K562 (cell line): ENCODE measurements around the gene CAPN13. TPM values are rescaled to one million over a fixed set of nuclear protein-coding genes. Genes with fewer than 3 reads are reported as not detected.

Experiments used
- ATAC-seq: fragments of 200-7000 bp; cut with Tn5 transposase; 3 replicates; pipeline ENCODE4 v1.9.1; 2020; ENCODE audit warnings: moderate library complexity
- BruUV-seq: library from RNA; stranded (reverse); fragments of 400-500 nt; replicated peaks from 2 replicates; lab custom pipeline; 2021; lab: Mats Ljungman, UMichigan
- CTCF ChIA-PET: fragments of 300-600 bp; formaldehyde crosslinking; extraction: SDS; loops from one replicate; lab custom pipeline; 2021; ENCODE audit warnings: low intra/inter-chr PET ratio; lab: Yijun Ruan, JAX
- POLR2A ChIA-PET: fragments of 300-600, 350-650 bp; sonication (Branson Sonifier 250); formaldehyde crosslinking; extraction: SDS; loops from one replicate; lab custom pipeline; 2021; ENCODE audit warnings: antibody characterized with exemption, inconsistent platforms; lab: Yijun Ruan, JAX
- DNase-seq, 4 experiments: peaks; one replicate each; pipeline versions ENCODE4 v3.0.0 to v3.0.0-alpha.2; 2011 to 2018; ENCODE audit warnings: low spot score in 3 of 4, mixed read lengths in 3 of 4; ENCODE audit errors: extremely low read depth in 1 of 4
- FAIRE-seq: peaks from 2 replicates; lab custom pipeline; 2011; peaks lifted over from hg19 to GRCh38; lab: Jason Lieb, UNC
- H2AFZ ChIP-seq: 2 replicates; pipeline ENCODE4 v1.6.0; 2011; ENCODE audit warnings: low read depth, low read length, control low read depth, inconsistent platforms
- H3K27ac ChIP-seq: fragments of 200-600 bp; 3 replicates; pipeline ENCODE4 v1.8.0; 2011; ENCODE audit warnings: low read depth, mild to moderate bottlenecking, control low read depth, inconsistent platforms, low read length, moderate library complexity, mixed read lengths; ENCODE audit errors: extremely low read depth
- H3K27me3 ChIP-seq, 2 experiments: fragments of 300-600 bp in 1 of 2; 2 replicates in 1 of 2; 3 replicates in 1 of 2; pipeline versions ENCODE4 v1.6.0 to v1.8.0; 2011; ENCODE audit warnings: inconsistent platforms in 2 of 2, low read length in 2 of 2, mild to moderate bottlenecking in 1 of 2, mixed read lengths in 1 of 2, moderate library complexity in 1 of 2; ENCODE audit not compliant: control insufficient read depth in 2 of 2, insufficient read depth in 2 of 2
- H3K36me3 ChIP-seq: fragments of 300-600 bp; 3 replicates; pipeline ENCODE4 v1.8.0; 2011; ENCODE audit warnings: mild to moderate bottlenecking, low read length, inconsistent platforms; ENCODE audit not compliant: control insufficient read depth, insufficient read depth
- H3K4me1 ChIP-seq, 2 experiments: fragments of 200-600 bp in 1 of 2; replicated peaks in 1 of 2; 2 replicates in 1 of 2; 3 replicates in 1 of 2; pipeline versions ENCODE4 v1.5.1 to v1.8.0; 2011; ENCODE audit warnings: inconsistent platforms in 2 of 2, low read length in 2 of 2, mild to moderate bottlenecking in 1 of 2, mixed read lengths in 1 of 2, moderate library complexity in 1 of 2; ENCODE audit not compliant: control insufficient read depth in 2 of 2, insufficient read depth in 2 of 2
- H3K4me2 ChIP-seq: 2 replicates; pipeline ENCODE4 v1.6.1; 2011; ENCODE audit warnings: low read length, control low read depth, inconsistent platforms, mixed read lengths; ENCODE audit not compliant: insufficient read depth
- H3K4me3 ChIP-seq: fragments of 200-600 bp; sonication (generic), shearing (Covaris generic); 2 replicates; pipeline ENCODE4 v1.5.1; 2016; ENCODE audit warnings: control low read depth, inconsistent platforms
- H3K79me2 ChIP-seq: fragments of 200-600 bp; 3 replicates; pipeline ENCODE4 v1.8.0; 2011; ENCODE audit warnings: low read length, inconsistent platforms; ENCODE audit not compliant: control insufficient read depth, insufficient read depth
- H3K9ac ChIP-seq, 2 experiments: 2 replicates each; pipeline versions ENCODE4 v1.6.0 to v1.6.1; 2011; ENCODE audit warnings: low read depth in 2 of 2, low read length in 2 of 2, control low read depth in 1 of 2, inconsistent platforms in 1 of 2, mild to moderate bottlenecking in 1 of 2, mixed read lengths in 1 of 2; ENCODE audit not compliant: insufficient read depth in 1 of 2
- H3K9me1 ChIP-seq: one replicate; pipeline ENCODE4 v1.6.0; 2011; ENCODE audit warnings: inconsistent platforms, mild to moderate bottlenecking, low read length, moderate library complexity; ENCODE audit not compliant: control insufficient read depth, insufficient read depth
- H3K9me3 ChIP-seq: replicated peaks from 2 replicates; pipeline ENCODE4 v1.5.1; 2011; ENCODE audit warnings: low read depth, low read length, inconsistent platforms; ENCODE audit not compliant: control insufficient read depth, insufficient read depth
- H4K20me1 ChIP-seq: replicated peaks from 2 replicates; pipeline ENCODE4 v1.6.1; 2011; ENCODE audit warnings: low read length, inconsistent platforms, mixed read lengths; ENCODE audit not compliant: control insufficient read depth, insufficient read depth
- ATF2 ChIP-seq: sonication (generic); formaldehyde crosslinking; IDR thresholded peaks from 2 replicates; pipeline ENCODE4 v1.8.1; 2022; ENCODE audit warnings: missing genetic modification reagents
- BDP1 ChIP-seq: IDR thresholded peaks from 3 replicates; pipeline ENCODE4 v1.6.1; 2011; ENCODE audit not compliant: insufficient read length, insufficient read depth
- CHCHD3 ChIP-seq: fragments of 250-450 bp; sonication (Bioruptor Pico); IDR thresholded peaks from 2 replicates; pipeline ENCODE4 v2.1.2; 2022; ENCODE audit warnings: mild to moderate bottlenecking
- E2F8 ChIP-seq: fragments of 450-650 bp; IDR thresholded peaks from 2 replicates; pipeline ENCODE4 v1.7.1; 2018; ENCODE audit warnings: mild to moderate bottlenecking, low read depth; ENCODE audit not compliant: partially characterized antibody
- EWSR1 ChIP-seq: fragments of 450-650 bp; IDR thresholded peaks from 2 replicates; pipeline ENCODE4 v1.6.1; 2018; ENCODE audit warnings: borderline replicate concordance, mild to moderate bottlenecking, low read depth, moderate library complexity; ENCODE audit not compliant: partially characterized antibody
- KAT7 ChIP-seq: sonication (generic); formaldehyde crosslinking; IDR thresholded peaks from 2 replicates; pipeline ENCODE4 v1.8.0; 2022; ENCODE audit warnings: missing genetic modification reagents, mild to moderate bottlenecking, borderline replicate concordance
- LEF1 ChIP-seq: fragments of 450-650 bp; IDR thresholded peaks from 2 replicates; pipeline ENCODE4 v1.6.1; 2016; ENCODE audit warnings: mild to moderate bottlenecking
- MAFG ChIP-seq: fragments of 450-650 bp; conservative IDR thresholded peaks from 2 replicates; pipeline ENCODE4 v1.6.1; 2016; ENCODE audit warnings: missing genetic modification characterization, missing compliant biosample characterization
- RBM39 ChIP-seq: fragments of 200-400 bp; formaldehyde crosslinking; optimal IDR thresholded peaks from 2 replicates; pipeline ENCODE3; 2018; ENCODE audit warnings: low read depth, low read length
- ZBTB8A ChIP-seq: fragments of 450-650 bp; IDR thresholded peaks from 2 replicates; pipeline ENCODE4 v1.6.1; 2018; ENCODE audit warnings: mild to moderate bottlenecking, moderate library complexity; ENCODE audit not compliant: partially characterized antibody
- ZNF224 ChIP-seq: sonication (generic); formaldehyde crosslinking; IDR thresholded peaks from 2 replicates; pipeline ENCODE4 v1.8.0; 2022; ENCODE audit warnings: mild to moderate bottlenecking, missing genetic modification reagents
- ZNF253 ChIP-seq: fragments of 250-450 bp; sonication (Bioruptor Pico); conservative IDR thresholded peaks from 2 replicates; pipeline ENCODE4 v1.6.1; 2021; ENCODE audit warnings: mild to moderate bottlenecking
- WGBS: fragments of 100-300 bp; shearing (Covaris generic); methylation state at CpG from one replicate; pipeline ENCODE4 v1.1.6; 2016; ENCODE audit warnings: low coverage, mixed read lengths; ENCODE audit not compliant: insufficient coverage; ENCODE audit errors: missing lambda C conversion rate; 5-methylcytosine and 5-hydroxymethylcytosine counted together
- in situ Hi-C: fragments of 300-500 bp; cut with MboI; formaldehyde crosslinking; loops from 4 replicates; pipeline ENCODE4 v1.15.0; 2018; ENCODE audit warnings: inconsistent platforms, mixed read lengths
- intact Hi-C: fragments of 100-400 bp; cut with micrococcal nuclease; formaldehyde crosslinking; loops from 2 replicates; pipeline ENCODE4 v1.14.2; 2022
- polyA plus RNA-seq, 8 experiments: library from polyadenylated mRNA; depleted of rRNA in 4 of 8; stranded (reverse) in 5 of 8; unstranded in 3 of 8; fragments of >200 nt; fragmentation: Nextera tagmentation in 2 of 8; fragmentation: Illumina TruSeq in 1 of 8; extraction: Ambion mirVana in 2 of 8; extraction: Trizol in 1 of 8; gene quantifications; 2 replicates each; pipeline versions ENCODE4 v1.2.1 to v1.2.3, GENCODE V29; 2011 to 2014; ENCODE audit warnings: inconsistent platforms in 1 of 8, missing spikeins in 1 of 8
- total RNA-seq, 7 experiments: library from RNA; depleted of rRNA in 6 of 7; stranded (reverse); fragments of >200 nt in 6 of 7; fragmentation: Illumina TruSeq in 2 of 7; extraction: Trizol in 2 of 7; gene quantifications; 2 replicates each; pipeline versions ENCODE4 v1.2.1 to v1.2.3, GENCODE V29; 2011 to 2021; ENCODE audit warnings: low replicate concordance in 1 of 7
- TF ChIP-seq, protein P1 (sequence below): sonication (generic); formaldehyde crosslinking; IDR thresholded peaks from 2 replicates; pipeline ENCODE4 v1.8.0; 2022; ENCODE audit warnings: mild to moderate bottlenecking, low read depth, missing genetic modification reagents

Gene CAPN13
- total and polyA plus RNA-seq, 9 of the 15 experiments (the other 6 are each of a cell fraction or from before 2014, with no cell fraction given): not detected

- POLR2A ChIA-PET: interaction anchor here (0.6 to 1.0 kb wide), 2 partner anchors 18 to 25 kb away, joined by 3 read pairs; no protein-coding TSS in a partner anchor
- H4K20me1 ChIP-seq: no peaks in the 10 kb centered on the region; the same call in 1 of the 2 replicates
- WGBS: under 1% methylated on average over 11 of the region's 12 CpGs
- FAIRE-seq: no peak
- ATAC-seq: no peak
- no peak overlapping the region for H3K9ac ChIP-seq
- TF ChIP-seq, protein P1, sequence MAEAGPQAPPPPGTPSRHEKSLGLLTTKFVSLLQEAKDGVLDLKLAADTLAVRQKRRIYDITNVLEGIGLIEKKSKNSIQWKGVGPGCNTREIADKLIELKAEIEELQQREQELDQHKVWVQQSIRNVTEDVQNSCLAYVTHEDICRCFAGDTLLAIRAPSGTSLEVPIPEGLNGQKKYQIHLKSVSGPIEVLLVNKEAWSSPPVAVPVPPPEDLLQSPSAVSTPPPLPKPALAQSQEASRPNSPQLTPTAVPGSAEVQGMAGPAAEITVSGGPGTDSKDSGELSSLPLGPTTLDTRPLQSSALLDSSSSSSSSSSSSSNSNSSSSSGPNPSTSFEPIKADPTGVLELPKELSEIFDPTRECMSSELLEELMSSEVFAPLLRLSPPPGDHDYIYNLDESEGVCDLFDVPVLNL (CRISPR knock-in tag): no peak
- TF ChIP-seq ZNF253 (CRISPR knock-in tag) (no peak), KAT7 (no peak), ATF2 (no peak), E2F8 (no peak), ZBTB8A (no peak), LEF1 (no peak), BDP1 (no peak), EWSR1 (no peak), CHCHD3 (CRISPR knock-in tag) (no peak), MAFG (no peak), ZNF224 (no peak), RBM39 (no peak)
- TF ChIP-seq, all 486 proteins: peak for 0
- H3K4me3 ChIP-seq: no peak overlapping the region
- CTCF ChIA-PET: no interaction called here
- no peaks in the 10 kb centered on the region for H3K9me1 ChIP-seq
- H2AFZ ChIP-seq: no peak overlapping the region
- in situ Hi-C loops (no loop called here), intact Hi-C loops (no loop called here)
- no peak overlapping the region for H3K4me2 ChIP-seq
- no peaks in the 10 kb centered on the region for H3K4me1 ChIP-seq
- no TSS peak for BruUV-seq
- DNase-seq: no peak
- no peaks in the 10 kb centered on the region for H3K9me3 ChIP-seq
- H3K27ac ChIP-seq: no peak overlapping the region
- H3K27me3 ChIP-seq: peaks cover 13 to 74% of the 10 kb centered on the region in 2 experiments; a peak in 4 of 5 replicates
- H3K36me3 ChIP-seq: no peaks in the 10 kb centered on the region
- H3K79me2 ChIP-seq: no peaks in the 10 kb centered on the region
Measured at GRCh38 chr2:30764021-30764800, 43.0 kb downstream of the CAPN13 start.
